GM04503 (cell line): ENCODE results near the gene PROM2.
A peak's percentile ranks its signal among the peaks of the same experiment; 100 is the strongest.

Experiments
- DNase-seq: peaks from one replicate; pipeline ENCODE4 v3.0.0-alpha.2; 2012; ENCODE audit warnings: low read depth

Gene PROM2

DNA sequence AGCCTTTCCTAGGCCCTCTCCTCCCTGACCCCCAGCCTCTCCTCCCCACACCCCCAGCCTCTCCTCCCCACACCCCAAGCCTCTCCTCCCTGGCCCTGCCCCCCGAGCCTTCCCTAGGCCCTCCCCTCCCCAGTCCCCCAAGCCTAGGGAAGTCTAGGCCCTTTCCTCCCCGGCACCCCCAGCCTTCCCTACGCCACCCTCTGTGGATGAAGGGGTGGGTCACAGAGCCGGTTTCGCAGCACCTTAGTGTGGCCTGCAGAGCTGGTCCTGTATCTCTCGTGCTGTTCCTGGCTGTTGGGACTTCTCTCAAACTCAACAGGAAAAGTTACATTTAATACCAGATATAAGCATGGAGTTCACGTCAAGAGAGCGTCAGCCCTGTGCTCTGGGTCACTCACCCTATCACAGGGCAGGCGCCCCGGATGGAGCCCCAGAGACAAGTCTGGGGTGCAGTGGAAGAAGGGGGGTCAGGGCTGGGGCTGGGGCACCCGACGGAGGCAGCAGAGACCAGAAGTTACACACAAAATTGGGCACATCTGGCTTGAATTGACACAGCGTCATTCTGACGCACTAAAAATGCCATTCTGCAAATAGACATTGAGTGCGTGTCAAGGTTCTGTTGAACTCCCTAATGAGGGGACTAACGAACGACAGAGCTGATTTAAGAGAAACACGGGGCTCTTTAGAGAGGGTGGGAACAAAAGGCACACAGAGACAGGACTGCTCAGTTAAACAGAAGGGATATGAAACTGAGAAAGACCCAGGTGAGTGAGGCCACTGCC is 46.9 kb downstream of the PROM2 start:
- peak; percentile 76 for DNase-seq

DNA sequence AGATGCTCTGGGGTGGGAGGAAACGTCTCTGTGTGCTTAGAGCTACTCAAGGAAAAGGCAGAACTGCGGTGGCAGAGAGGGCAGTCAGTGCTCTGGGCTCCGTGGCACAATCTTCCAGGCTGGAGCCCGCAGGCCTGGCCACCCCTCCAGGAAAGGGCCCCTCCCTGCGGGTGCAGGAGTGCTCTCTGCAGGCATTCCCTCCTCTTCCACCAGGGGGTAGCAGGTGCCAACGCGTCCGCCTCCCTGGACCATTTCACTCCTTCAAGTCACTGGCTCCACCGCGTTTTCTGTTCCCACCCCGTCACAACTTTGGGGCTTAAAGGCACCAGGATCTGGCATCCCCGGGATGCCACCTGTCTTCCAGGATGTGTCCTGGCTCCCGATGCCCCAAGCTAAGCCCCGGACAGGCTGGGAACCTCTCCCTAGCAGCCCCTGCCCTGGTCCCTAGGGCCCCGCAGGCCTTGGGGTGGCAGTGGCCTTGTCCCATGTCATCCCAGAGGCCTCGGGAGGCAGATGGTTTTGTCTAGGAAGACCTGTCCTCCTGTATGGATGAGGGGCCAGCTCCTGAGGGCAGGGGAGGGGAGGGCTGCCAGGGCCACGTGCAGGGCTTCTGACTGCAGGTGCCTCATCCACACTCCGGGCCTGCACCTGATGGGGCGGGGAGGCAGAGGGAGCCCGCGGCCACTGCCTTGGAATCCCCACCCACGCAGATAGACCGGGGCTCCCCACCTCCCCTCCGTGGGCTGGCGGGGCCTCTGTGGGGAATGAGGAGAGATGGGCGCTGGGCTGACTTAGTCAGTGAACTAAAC is 49.3 kb downstream of the PROM2 start:
- no peak for DNase-seq

DNA sequence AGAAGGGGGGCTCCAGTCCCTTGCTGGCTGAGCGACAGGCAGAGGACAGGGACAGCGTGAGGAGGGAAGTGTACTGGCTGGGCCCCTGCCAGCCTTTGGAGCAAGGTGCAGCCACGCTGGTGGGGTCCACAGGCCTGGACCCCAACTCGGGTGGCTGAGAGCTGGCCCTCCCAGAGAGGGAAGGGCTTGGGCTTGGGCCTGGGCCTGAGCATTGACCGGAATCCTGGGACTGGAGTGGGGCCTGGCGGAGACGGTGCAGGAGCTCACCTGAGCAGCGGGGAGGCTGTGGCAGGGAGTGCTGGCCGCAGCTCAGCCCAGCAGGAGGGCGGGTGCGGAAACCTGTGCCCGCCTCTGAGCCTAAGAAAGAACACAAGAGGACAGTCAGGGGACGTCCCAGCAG is 50.8 kb downstream of the PROM2 start:
- no peak for DNase-seq

DNA sequence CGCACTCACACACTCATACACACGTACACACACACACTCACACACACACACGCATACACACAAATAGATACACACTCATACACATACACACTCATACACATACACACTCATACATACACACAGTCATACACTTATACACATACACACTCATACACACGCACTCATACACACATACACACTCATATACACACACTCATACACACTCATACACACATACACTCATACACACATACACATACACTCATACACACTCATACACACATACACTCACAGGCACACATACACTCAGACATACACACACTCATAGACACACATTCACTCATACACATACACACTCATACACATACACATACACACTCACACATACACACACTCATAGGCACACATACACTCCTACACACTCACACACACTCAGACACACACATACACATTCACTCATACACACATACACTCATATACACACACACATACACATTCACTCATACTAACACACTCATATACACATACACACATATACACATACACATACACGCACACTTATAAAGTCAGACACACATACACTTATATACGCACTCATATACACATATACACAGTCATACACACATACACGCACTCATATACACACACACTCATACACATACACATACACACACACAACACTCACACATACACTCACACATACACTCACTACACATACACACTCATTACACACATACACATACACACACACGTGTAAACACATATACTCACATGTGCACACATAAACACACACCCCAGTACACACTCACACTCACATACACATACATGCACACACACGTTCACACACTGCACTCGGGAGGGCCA is 51.6 kb downstream of the PROM2 start:
- DNase-seq: no peak

DNA sequence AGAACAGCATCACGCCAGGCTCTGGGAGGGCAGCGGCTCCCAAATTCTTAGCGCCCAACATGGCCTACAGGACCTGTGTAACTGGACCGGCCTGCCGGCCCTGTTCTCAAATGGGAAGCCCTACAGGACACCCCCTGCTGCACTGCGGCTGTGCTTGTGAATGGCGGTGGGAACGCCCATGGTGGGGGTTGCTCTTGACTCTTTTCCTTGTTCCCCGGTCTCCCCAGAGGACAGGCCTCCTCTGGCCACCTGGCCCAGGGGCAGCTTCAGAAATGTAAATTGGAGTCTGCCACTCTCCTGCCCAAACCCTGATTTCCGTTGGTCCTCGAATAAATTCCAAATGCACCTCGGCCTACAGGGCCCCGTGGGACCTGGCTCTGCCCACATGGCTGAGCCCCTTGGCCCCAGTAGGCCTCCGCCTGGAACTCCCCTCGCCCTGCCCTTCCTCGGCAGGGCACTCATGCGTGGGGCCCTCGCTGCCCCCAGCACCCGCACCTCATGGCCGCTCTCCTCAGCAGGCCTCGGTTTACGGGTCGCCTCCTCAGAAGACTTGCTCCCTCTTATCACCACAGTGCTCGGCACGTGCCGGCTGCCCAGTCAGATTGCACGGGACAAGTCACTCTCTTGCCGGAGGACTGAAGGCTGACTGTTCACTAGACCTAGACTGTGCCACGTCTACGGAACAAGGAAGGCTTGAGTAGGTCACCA is 52.3 kb downstream of the PROM2 start:
- DNase-seq: no peak

DNA sequence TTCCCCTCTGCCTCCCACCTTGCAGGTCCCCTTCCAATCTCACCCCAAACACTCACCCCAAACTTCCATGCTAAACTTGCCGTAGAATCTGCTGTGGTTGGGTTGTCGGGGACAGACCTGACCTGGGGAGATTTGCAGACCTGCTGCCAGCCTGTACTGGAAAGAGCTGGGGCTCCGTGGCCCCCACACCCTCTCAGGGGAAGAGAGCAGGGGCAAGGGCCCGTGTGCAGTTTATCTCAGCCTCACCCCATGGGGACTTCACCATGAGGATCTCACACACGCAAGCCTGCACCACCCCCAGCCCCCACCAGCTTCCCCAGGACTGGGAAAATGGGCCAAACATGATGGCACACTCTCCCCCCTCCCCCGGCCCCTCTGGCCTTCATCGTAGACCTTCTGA is 53.6 kb downstream of the PROM2 start:
- no peak for DNase-seq

DNA sequence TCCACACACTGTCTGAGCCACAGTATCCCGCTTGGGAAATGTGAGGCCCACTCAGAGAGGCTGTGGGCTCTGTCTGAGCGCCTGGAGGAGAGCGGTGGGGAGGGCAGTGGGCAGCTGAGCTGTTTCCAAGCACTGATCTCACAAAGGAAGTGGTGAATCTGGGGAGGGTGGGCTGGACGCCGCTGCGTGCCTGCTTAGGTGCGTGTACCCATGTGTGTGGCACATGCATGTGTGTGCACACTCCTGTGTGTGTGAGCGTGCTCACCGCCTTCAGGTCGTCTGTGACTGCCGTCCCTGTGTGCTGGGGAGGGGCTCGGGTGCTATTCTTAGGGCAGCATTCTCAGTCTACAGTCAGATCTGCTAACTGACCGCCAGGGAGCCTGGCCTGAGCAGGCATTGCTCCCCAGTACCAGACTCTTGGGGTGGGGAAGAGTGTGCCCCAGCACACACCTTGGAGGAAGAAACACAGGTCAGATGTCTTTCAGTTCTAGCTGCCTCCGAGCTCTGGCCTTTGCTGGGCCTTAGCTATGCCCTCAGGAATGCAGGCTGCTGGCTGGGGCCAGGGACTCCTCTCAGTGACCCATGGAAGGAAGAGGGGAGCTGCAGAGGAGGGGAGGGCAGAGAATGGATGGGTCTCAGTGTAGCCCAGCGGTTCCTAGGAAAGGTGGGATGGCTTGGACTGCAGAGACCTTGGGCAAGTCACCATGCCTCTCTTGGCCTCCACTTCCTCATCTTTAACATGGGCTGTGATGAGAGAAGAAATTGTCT is 54.3 kb downstream of the PROM2 start:
- no peak for DNase-seq

DNA sequence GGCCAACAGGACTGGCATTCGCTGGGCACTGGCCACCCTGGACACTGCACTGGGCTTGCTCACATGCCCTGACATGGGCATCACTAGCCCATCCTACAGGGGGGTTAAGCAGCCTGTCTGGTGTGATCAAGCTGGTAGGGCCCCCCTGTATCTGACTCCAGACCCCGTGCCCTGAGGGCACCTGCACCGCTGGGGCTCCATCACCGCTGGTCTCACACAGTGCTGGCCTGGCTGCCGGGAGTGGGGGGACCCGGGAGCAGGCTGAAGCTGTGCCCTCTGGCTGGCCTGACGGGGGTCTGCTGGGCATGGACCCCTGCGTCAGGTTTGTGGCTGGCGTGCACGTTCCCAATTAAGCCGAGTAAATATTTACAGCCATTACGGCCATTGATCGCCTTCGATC is 55.2 kb downstream of the PROM2 start:
- DNase-seq: no peak

DNA sequence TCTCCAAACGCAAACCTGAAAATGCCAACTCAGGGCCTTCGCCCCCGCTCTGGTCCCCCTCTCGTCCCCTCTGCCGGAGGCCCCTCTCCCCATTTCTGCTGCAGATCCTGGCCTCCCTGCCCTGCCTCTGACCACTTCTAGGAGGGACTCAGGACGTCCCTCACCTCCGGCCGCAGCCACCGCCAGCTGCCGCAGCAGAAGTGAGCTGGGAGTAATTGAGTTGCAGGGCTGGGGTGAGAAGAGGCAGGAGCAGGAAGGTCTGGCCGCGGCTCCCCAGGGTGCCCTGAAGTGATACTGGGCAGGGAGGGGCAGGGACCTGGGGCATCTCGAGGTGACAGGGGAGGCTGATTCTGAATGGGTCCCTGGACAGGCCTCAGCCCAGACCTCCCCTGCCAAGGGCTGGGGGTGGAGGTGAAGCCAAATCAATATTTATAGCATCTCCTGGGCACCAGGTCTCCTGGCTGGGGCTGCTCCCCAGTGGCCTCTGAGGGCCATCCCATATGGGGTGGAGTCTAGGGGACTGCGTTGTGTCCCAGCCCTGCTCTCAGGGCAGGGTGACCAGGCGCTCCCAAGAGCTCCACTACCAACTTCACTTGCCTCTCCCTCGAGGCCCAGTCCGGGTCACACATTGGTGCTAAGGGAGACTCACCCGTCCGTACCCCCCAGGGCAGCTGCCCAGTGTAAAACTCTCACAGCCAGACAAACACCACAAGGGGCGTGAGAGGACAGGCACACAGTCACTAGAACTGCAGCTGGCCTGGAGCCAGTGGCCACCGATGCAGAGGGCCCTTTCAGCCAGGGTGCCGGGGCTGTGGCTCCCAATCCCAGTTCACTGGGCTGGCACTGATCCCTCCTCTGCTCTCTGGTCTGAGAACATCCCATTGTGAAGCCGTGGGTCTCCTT is 55.9 kb downstream of the PROM2 start:
- no peak for DNase-seq

DNA sequence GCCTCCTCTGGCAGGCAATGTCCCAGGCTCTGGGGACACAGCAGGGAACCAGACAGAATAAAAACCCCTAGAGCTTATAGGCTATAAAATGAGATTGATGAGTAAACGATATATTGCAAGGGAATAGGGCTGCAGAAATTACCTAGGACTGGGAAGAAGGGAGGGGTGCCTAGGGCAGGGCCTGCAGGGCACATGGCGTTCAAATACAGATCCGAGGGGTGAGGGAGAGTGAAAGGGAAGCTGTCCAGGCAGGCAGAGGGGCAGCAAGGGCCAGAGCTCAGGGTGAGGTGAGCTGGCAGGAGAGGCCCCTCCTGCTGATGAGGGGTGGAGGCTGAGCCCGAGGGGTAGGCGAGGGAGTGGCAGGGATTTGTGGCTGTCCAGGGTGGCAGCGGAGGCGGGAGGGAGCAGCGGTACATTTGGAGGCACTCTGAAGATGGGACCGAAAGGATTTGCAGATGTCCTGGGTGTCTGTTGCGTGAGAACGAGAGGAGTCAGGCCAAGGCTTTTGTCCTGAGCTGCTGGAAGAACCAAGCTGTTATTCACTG is 56.6 kb downstream of the PROM2 start:
- no peak for DNase-seq

DNA sequence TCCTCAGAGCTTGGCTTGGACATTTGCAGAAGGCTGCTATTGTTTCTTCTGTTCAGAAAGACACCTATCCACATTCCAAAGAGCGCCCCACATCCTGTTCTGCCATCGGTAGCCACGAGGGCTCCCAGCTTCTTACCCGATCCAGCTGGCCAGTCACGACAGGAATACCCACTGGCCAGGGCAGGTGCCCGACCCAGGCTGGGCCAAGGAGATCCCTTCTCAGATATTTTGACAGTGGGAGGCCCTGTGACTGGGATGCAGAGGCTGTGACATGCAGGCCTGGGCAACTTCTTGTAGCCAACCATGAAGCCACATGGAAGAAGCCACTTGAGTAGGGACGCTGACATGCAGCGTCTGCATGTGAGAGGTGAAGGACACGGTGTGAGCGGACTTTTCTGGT is 57.4 kb downstream of the PROM2 start:
- no peak for DNase-seq

DNA sequence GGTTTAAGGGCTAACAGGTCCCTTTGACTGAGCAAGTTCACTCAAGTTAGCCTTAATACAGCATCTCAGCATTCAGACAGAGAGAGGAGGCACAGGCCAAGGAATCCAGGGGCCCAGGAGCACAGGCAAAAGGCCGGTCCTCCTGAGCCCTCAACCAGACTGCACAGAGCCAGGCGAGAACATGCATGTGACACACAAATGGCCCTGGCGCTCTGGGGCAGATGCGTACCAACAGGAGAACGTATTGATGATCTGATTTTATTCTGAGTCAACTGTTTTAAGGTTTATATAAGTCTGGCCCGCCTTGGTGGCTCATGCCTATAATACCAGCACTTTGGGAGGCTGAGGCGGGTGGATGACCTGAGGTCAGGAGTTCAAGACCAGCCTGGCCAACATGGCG is 57.8 kb downstream of the PROM2 start:
- DNase-seq: no peak

DNA sequence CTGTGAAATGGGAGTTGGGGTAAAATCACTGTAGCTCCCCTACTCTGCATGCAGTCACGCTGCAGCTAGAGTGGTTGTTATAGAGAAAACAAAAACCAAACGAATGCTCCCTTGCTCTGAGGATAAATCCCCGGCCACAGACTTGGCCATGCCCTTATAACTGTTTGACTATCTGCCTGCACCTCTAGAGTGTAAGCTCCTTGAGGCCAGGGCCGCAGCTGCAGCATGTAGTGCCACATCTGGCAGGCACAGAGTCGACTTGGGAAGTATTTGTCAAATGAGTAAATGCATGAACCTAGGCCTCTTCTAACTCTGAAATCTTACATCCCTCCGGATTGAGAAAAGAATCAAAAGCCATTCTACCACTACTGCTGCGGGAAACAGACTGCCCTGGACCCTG is 58.8 kb downstream of the PROM2 start:
- DNase-seq: no peak

DNA sequence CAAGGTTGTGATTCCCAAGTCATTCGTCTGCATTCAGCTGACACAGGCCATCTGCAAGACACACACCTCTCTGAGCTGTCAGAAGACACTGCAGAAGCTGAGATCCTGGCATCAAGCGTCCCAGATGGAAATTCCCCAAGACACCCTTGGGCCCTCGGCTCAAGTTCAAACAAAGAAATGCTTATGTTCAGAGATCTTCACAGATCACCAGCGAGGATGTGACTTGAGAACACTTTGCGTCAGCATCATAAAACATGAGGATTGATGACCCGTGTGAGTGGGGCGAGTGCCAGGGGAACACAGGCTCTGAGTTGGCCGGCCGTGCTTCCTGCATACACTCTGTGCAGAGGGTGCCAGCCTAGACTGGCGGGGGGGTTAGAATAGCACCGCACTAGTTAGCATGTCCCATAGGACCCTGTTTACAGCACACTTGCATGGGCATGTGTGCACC is 59.7 kb downstream of the PROM2 start:
- DNase-seq: peak; percentile 99

DNA sequence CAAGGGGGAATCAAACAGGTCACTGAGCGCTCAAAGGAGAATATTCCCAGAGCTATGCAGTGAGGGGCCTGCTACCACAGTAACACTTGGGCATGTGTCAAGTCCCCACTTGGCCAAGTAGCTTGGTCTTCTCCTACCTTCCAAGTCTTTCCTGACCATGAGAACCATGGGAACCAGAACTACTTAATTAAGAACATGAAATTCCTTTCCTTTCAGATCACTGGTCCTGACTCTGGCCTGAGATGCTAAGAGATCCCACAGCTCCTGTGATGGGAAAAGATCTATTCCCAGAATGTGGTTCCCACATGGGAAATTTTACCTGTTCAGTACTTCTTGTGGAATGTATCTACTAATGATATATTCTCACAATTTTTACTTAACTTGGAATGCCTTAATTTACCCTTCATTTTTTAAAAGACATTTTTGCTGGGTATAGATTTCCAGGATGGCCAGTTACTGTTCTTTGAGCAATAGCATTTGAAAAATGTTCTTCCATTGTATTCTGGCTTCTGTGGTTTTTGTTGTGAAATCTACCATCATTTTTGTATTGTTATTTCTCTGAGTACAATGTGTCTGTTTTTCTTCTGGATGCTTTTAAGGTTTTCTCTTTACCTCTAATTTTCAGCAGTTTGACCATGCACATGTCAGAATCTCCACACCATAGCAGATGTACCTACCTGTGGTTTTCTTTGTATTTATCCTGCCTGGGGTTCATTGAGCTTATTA is 60.8 kb downstream of the PROM2 start:
- DNase-seq: peak; percentile 72

DNA sequence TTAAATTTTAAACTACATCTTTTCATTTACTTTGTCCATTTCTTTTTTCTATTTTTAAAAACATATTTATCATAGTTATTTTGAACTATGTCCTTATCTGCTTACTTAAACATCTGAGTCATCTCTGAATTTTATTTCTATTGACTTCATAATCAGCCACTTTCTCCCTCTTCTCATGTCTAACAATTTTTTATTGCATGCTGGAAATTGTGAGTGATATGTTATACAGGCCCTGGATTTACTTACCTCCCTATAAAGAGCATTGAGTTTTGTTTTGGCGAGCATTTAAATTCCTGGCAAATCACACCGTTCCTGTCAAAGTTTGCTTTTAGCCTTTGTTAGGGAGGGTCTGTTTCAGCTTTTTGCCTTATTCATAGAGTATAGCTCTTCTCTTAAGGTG is 62.2 kb downstream of the PROM2 start:
- no peak for DNase-seq

DNA sequence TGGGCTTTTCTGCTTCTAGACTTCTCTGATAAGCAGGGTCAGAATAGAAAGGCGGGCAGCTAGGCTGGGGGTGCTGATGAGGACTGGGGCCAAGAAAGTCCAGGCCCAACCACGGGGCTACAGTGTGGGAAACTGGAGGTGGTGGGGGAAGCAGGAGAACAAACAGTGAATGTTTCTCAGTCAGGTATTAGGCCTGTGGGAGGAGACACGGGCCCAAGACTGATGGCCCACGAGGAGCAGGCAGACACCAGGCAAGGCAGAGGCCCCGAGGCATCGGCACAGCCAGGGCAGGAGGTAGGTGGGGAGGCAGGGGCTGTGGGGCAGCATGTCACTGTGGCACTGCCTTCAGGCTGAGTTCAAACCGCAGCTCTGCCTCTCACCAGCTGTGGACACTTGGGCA is 63.6 kb downstream of the PROM2 start:
- DNase-seq: no peak
